HepG2 (cell line): ENCODE results near the gene IRX3. TPM values are rescaled to one million over a fixed set of nuclear protein-coding genes. Genes with fewer than 3 reads are reported as not detected.

Experiments
- AGO1 ChIP-seq: fragments of 200-400 bp; formaldehyde crosslinking; IDR thresholded peaks from 2 replicates; pipeline ENCODE4 v1.6.1; 2017; ENCODE audit warnings: mild to moderate bottlenecking, low read depth, low read length, moderate library complexity; ENCODE audit not compliant: poor library complexity, severe bottlenecking
- AGO2 ChIP-seq: fragments of 200-400 bp; formaldehyde crosslinking; optimal IDR thresholded peaks from 2 replicates; pipeline ENCODE3; 2017; ENCODE audit warnings: mild to moderate bottlenecking, low read depth, low read length, moderate library complexity
- CTCF ChIP-seq: sonication (generic); formaldehyde crosslinking; IDR thresholded peaks from 2 replicates; pipeline ENCODE4 v1.5.0; 2020; ENCODE audit warnings: mild to moderate bottlenecking, missing genetic modification reagents, moderate library complexity
- FOXA1 ChIP-seq, 2 experiments: fragments of 450-650 bp in 1 of 2; sonication (generic) in 1 of 2; formaldehyde crosslinking in 1 of 2; IDR thresholded peaks; 2 replicates each; pipeline versions ENCODE4 v1.4.0 to v1.6.1; 2016 to 2020; ENCODE audit warnings: missing genetic modification reagents in 1 of 2
- HNRNPLL ChIP-seq: fragments of 200-400 bp; formaldehyde crosslinking; IDR thresholded peaks from 2 replicates; pipeline ENCODE4 v1.6.1; 2017; ENCODE audit warnings: mild to moderate bottlenecking, low read depth, low read length; ENCODE audit not compliant: poor library complexity, severe bottlenecking
- KLF15 ChIP-seq: sonication (generic); formaldehyde crosslinking; IDR thresholded peaks from 2 replicates; pipeline ENCODE4 v1.8.1; 2023; ENCODE audit warnings: borderline replicate concordance, mild to moderate bottlenecking, inconsistent platforms, missing genetic modification reagents, mixed read lengths
- POLR2AphosphoS5 ChIP-seq: IDR thresholded peaks from 2 replicates; pipeline ENCODE4 v1.6.1; 2012; ENCODE audit warnings: low read depth, low read length
- RBFOX2 ChIP-seq: fragments of 200-400 bp; formaldehyde crosslinking; IDR thresholded peaks from 2 replicates; pipeline ENCODE4 v1.6.1; 2017; ENCODE audit warnings: low read depth, mild to moderate bottlenecking, low read length
- USF2 ChIP-seq, 2 experiments: sonication (generic) in 1 of 2; formaldehyde crosslinking in 1 of 2; IDR thresholded peaks; 2 replicates each; pipeline versions ENCODE4 v1.5.1 to v1.6.1; 2011 to 2020; ENCODE audit warnings: borderline replicate concordance in 1 of 2, low read depth in 1 of 2, low read length in 1 of 2, mild to moderate bottlenecking in 1 of 2, missing genetic modification reagents in 1 of 2, moderate library complexity in 1 of 2
- ZMYM4 ChIP-seq: sonication (generic); formaldehyde crosslinking; IDR thresholded peaks from 2 replicates; pipeline ENCODE4 v1.8.1; 2023; ENCODE audit warnings: mild to moderate bottlenecking, missing genetic modification reagents
- ZNF296 ChIP-seq: sonication (generic); formaldehyde crosslinking; conservative IDR thresholded peaks from 2 replicates; pipeline ENCODE4 v1.5.0; 2020; ENCODE audit warnings: mild to moderate bottlenecking, missing genetic modification reagents
- ZNF574 ChIP-seq: sonication (generic); formaldehyde crosslinking; IDR thresholded peaks from 2 replicates; pipeline ENCODE4 v1.4.0; 2020; ENCODE audit warnings: missing genetic modification reagents
- polyA plus RNA-seq, 8 experiments: library from polyadenylated mRNA; depleted of rRNA in 3 of 8; stranded (reverse) in 7 of 8; unstranded in 1 of 8; fragments of >200 nt; fragmentation: Illumina TruSeq in 4 of 8; extraction: Trizol in 4 of 8; gene quantifications; 2 replicates each; pipeline versions ENCODE4 v1.2.1 to v1.2.3, GENCODE V29; 2011 to 2016; ENCODE audit warnings: low read depth in 4 of 8, missing spikeins in 1 of 8, mixed read lengths in 1 of 8; ENCODE audit not compliant: insufficient read depth in 1 of 8
- total RNA-seq, 5 experiments: library from RNA; depleted of rRNA; stranded (reverse); fragments of >200 nt; fragmentation: Illumina TruSeq; extraction: Trizol; gene quantifications; 2 replicates each; pipeline ENCODE4 v1.2.3, GENCODE V29; 2016; ENCODE audit warnings: low read depth in 1 of 5
- TF ChIP-seq, protein P1 (sequence below): sonication (generic); formaldehyde crosslinking; IDR thresholded peaks from 2 replicates; pipeline ENCODE4 v1.4.0; 2020; ENCODE audit warnings: missing genetic modification reagents

The IRX3 gene
- total and polyA plus RNA-seq, 2 of the 13 experiments (the other 11 are each of a cell fraction or from before 2014, with no cell fraction given): 9.2 to 16.4 TPM

DNA sequence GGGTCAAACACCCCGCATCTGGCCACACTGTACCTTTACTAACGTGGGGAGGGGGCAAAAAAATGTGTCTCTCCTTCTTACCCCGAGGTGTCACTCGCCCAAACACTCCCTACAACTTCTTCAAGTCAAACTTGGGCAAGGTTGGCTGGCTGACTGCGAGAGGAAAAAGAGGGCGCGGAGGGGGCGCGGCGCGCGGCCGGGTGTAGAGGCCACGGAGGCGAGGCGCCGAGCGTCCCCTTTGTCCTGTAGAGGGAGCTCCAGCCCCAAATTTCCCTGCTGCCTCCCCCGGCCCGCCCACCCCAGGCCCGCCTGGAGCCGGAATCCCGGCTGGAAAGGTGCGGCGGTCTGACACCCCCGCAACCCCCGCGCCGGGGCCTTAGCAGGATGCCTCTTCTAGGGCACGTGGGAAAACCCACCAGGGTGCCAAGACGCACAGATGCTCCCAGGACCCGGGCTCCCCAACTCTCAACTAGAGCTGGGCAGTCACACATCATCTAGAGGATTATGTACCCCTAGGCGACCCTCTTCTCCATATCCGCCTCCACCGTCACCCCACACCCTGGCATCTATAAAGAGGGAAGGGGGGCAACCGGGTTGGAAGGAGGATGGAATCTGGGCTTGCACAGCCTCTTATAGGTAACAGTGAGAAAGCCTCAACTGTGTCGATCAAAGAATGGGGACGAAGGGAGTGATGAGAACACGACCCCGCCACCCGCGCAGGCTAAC, 4.2 kb downstream of the IRX3 start (continued):
- TF ChIP-seq USF2 (IDR thresholded peaks at IDR 0.05; ENCODE audit: low read depth, low read length): no peak
- TF ChIP-seq USF2 (CRISPR knock-in tag; IDR thresholded peaks at IDR 0.05; ENCODE audit: borderline replicate concordance): no peak
- peak; percentile 51; the same call in 1 of the 2 replicates for TF ChIP-seq ZMYM4 (CRISPR knock-in tag)
- peak; percentile 36 for TF ChIP-seq POLR2AphosphoS5
- TF ChIP-seq, protein P1, sequence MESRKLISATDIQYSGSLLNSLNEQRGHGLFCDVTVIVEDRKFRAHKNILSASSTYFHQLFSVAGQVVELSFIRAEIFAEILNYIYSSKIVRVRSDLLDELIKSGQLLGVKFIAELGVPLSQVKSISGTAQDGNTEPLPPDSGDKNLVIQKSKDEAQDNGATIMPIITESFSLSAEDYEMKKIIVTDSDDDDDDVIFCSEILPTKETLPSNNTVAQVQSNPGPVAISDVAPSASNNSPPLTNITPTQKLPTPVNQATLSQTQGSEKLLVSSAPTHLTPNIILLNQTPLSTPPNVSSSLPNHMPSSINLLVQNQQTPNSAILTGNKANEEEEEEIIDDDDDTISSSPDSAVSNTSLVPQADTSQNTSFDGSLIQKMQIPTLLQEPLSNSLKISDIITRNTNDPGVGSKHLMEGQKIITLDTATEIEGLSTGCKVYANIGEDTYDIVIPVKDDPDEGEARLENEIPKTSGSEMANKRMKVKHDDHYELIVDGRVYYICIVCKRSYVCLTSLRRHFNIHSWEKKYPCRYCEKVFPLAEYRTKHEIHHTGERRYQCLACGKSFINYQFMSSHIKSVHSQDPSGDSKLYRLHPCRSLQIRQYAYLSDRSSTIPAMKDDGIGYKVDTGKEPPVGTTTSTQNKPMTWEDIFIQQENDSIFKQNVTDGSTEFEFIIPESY: peak; percentile 100
- TF ChIP-seq CTCF (CRISPR knock-in tag): peak; percentile 58
- TF ChIP-seq HNRNPLL: peak; percentile 29
- peak; percentile 56 for TF ChIP-seq AGO2
- TF ChIP-seq ZNF574 (CRISPR knock-in tag): peak; percentile 12; the same call in 1 of the 2 replicates
- TF ChIP-seq ZNF296 (CRISPR knock-in tag): 0 out of 2 replicates have a peak, but pooled peaks have one; percentile 11
- TF ChIP-seq KLF15 (CRISPR knock-in tag): no peak
- no peak for TF ChIP-seq FOXA1 (IDR thresholded peaks at IDR 0.05)
- no peak for TF ChIP-seq FOXA1 (CRISPR knock-in tag; IDR thresholded peaks at IDR 0.05)
- TF ChIP-seq RBFOX2: peak; percentile 65; the same call in 1 of the 2 replicates
- TF ChIP-seq AGO1: peak; percentile 62
